ENCODE measurements around the gene IGSF22. TPM values are rescaled to one million over a fixed set of nuclear protein-coding genes. Genes with fewer than 3 reads are reported as not detected.

Gene IGSF22
- total and polyA plus RNA-seq, 2 of the 8 experiments (the other 6 are each of a cell fraction or from before 2014, with no cell fraction given), result 0.14 TPM; not detected in 1

DNA sequence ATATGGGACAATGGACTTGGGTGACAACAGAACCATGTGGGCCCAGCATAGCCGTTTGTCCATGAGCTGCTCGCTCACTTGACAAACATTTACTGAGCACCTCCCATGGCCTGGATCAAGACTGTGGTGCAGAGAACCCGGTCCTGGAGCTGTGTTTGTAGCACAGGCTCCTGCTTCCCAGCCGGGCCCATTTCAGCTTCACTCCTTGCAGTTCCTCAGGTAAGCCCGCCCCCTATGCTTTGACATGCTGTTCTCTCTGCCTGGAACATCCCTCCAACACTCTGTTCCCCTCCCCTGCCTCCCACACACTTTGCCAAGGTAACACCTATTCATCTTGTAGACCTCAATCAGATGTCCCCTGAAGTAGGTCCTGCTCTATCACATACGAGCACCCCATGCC is 19.3 kb upstream of the IGSF22 start:
- Histone ChIP-seq H3K27me3 (replicated peaks in 1 of 4; ENCODE audit: control insufficient read depth in 3 of 4, extremely low read depth in 1 of 4, insufficient read depth in 3 of 4, low read length in 3 of 4) (no peaks in the 10 kb centered on the region), H3K36me3 (ENCODE audit: control insufficient read depth in 2 of 4, insufficient read depth in 4 of 4, low read length in 3 of 4) (no peaks in the 10 kb centered on the region), H3K14ac (ENCODE audit: insufficient read length) (no peak overlapping the region), H3K79me1 (ENCODE audit: low read depth, low read length) (no peaks in the 10 kb centered on the region), H2BK120ac (replicated peaks; ENCODE audit: low read depth, low read length) (no peak overlapping the region), H2AK5ac (ENCODE audit: low read depth, low read length) (no peak overlapping the region), H2BK20ac (ENCODE audit: low read length) (no peak overlapping the region), H3K18ac (ENCODE audit: extremely low read depth, low read length) (no peak overlapping the region), H3K23ac (ENCODE audit: insufficient read length) (no peak overlapping the region), H2BK5ac (ENCODE audit: low read depth, low read length) (no peak overlapping the region), H4K8ac (ENCODE audit: extremely low read depth, insufficient read depth, low read length) (no peak overlapping the region; the same call in 1 of the 2 replicates), H3K56ac (replicated peaks; ENCODE audit: insufficient read length, low read depth, low read length) (no peak overlapping the region), H3K27ac (ENCODE audit: low read depth, low read length) (no peak overlapping the region), H3K4me1 (replicated peaks in 1 of 4; ENCODE audit: control insufficient read depth in 3 of 4, insufficient read depth in 4 of 4, low read length in 3 of 4) (peaks cover 0 to 8% (median 4%) of the 10 kb centered on the region in 4 experiments; a peak in 4 of 7 replicates), H3K4ac (replicated peaks; ENCODE audit: insufficient read length, low read depth, low read length) (no peak overlapping the region), H3K79me2 (ENCODE audit: control insufficient read depth in 1 of 2, insufficient read depth in 2 of 2, low read length in 2 of 2) (no peaks in the 10 kb centered on the region), H2BK15ac (ENCODE audit: low read length) (no peak overlapping the region), H3K9me3 (ENCODE audit: insufficient read depth in 2 of 2, low read depth in 1 of 2, low read length in 1 of 2) (no peaks in the 10 kb centered on the region), H3K4me3 (ENCODE audit: extremely low read depth in 1 of 4, insufficient read depth in 2 of 4, low read depth in 3 of 4, low read length in 4 of 4) (no peak overlapping the region), H3K23me2 (ENCODE audit: low read depth, low read length) (no peaks in the 10 kb centered on the region), H2BK12ac (ENCODE audit: low read depth, low read length) (no peak overlapping the region), H3K4me2 (ENCODE audit: insufficient read depth in 1 of 2, low read depth in 2 of 2, low read length in 2 of 2) (no peak overlapping the region), H3K9ac (replicated peaks in 1 of 4; ENCODE audit: extremely low read depth in 1 of 4, low read depth in 3 of 4, low read length in 3 of 4) (no peak overlapping the region), H4K91ac (replicated peaks; ENCODE audit: insufficient read length, low read length) (no peak overlapping the region), H2AFZ (ENCODE audit: low read length) (no peak overlapping the region), H4K5ac (ENCODE audit: insufficient read length, low read depth, low read length) (no peak overlapping the region), H4K20me1 (replicated peaks in 1 of 2; ENCODE audit: control insufficient read depth in 1 of 2, insufficient read depth in 2 of 2, low read length in 2 of 2) (no peaks in the 10 kb centered on the region)
- WGBS, 2 experiments (ENCODE audit: extremely low coverage in 1 of 2, insufficient coverage in 1 of 2, insufficient read length in 1 of 2, insufficient replicate concordance in 2 of 2, low coverage in 1 of 2, low lambda C conversion rate in 2 of 2, missing lambda C conversion rate in 1 of 2), result 83% methylated on average over 6 of the region's 6 CpGs; no CpG with 5 or more reads in 1 of the 2 experiments
- ChIA-PET CTCF (ENCODE audit: partially characterized antibody) (interaction anchor here (0.9 to 16.4 kb wide), 6 partner anchors 10 to 106 kb away, joined by 3 to 244 read pairs (median 9); partner anchors contain the start of gene IGSF22), POLR2A (ENCODE audit: partially characterized antibody) (no interaction called here)
- TF ChIP-seq MAFK (IDR thresholded peaks at IDR 0.05; ENCODE audit: low read depth, low read length) (no peak), CTCF (IDR thresholded peaks at IDR 0.05; ENCODE audit: control extremely low read depth in 1 of 3, insufficient read depth in 1 of 3, low read depth in 1 of 3, low read length in 3 of 3) (peak in 1 of 3 experiments; percentile 3; a peak in 1 of 4 replicates)
- FAIRE-seq (no peak), DNase-seq (ENCODE audit: low read depth in 1 of 2, low spot score in 2 of 2) (no peak)
